Dermis microvascular lymphatic vessel endothelial cell (primary cell): ENCODE measurements around the gene UGT1A10. TPM values are rescaled to one million over a fixed set of nuclear protein-coding genes. Genes with fewer than 3 reads are reported as not detected.
"Not testable (repeated sequence)": the region's sequence is repeated elsewhere in the genome, so short reads cannot be mapped to it uniquely, and the experiment has no call there.

Experiments used
- DNase-seq, 2 donors: peaks; one replicate each; pipeline versions ENCODE4 v3.0.0 to v3.0.0-alpha.2; 2010; ENCODE audit warnings: low read depth in 2 of 2
- total RNA-seq: library from RNA; depleted of rRNA; stranded (reverse); fragments of >200 nt; gene quantifications from 2 replicates; pipeline ENCODE4 v1.2.1, GENCODE V29; 2014

UGT1A10 gene
- total RNA-seq, 1 donor from 2014 or later = not detected

DNA sequence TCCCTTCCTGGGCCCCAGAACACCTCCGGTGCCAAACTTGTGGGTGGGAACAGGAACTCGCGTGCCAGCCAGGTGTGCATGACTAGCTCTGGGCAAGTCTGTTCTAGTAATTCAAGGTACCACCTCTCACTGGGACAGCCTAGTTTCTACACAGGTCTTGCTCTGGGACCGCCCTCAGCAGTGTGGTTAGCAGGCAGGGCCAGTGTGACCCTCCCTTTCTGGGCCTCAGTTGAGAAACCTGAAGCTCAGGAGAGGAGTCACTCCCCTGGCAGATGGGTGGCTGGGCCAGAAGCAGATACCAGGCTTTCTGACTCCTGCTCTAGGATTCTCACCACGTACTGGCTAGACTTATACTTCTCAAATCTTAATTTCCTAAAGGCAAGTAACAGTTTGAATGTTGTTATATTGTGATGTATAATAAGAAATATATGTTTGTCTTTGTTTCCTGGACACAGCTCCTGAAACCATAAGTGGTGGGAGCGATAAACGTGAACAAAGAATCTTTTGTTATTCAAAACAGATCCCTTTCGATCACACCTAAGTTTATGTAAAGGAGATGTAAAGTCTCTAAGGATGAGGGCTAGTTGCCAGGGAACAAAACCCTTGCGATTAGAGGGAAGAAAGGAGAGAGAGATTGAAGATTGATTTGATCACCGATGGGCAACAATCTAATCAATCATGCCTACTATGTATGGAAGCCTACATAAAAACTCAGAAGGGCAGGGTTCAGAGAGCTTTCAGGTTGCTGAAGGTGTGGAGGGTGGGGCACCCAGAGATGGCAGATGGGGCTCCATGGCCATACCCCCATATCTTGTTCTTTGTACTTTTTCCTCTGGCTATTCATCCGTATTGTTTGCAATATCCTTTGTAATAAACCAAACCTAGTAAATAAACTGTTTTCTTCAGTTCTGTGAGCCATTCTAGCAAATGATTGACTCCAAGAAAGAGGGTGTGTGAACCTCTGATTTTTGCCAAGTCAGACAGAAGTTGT, 55.5 kb downstream of the UGT1A10 start:
- no peak for DNase-seq

- no peak for DNase-seq
Observed at GRCh38 chr2:233692648-233693047, 56.4 kb downstream of the UGT1A10 start, which contains the start of gene UGT1A6. TSS of gene UGT1A6 (plus strand) at chr2:233692890. CDS start at chr2:233693005, 115 bp downstream.

DNA sequence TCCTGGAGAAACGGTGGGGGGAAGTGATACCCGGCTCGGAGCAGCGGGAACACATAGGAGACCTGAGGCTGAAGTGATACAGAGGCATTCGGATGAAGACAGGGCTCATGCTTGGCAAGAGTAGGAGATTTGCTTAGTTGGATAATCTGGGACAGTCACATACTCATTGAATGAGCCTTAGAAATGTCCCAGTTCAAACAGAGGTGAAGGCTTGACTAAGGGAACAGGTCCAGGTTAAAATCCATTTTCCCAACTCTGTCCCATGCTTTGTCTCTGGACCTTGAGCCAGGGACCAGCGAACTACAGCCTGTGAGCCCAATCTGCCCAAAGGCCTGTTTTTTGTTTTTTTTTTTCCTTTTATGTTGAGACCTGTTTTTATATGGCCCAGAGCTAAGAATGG, 57.7 kb downstream of the UGT1A10 start:
- no peak for DNase-seq

DNA sequence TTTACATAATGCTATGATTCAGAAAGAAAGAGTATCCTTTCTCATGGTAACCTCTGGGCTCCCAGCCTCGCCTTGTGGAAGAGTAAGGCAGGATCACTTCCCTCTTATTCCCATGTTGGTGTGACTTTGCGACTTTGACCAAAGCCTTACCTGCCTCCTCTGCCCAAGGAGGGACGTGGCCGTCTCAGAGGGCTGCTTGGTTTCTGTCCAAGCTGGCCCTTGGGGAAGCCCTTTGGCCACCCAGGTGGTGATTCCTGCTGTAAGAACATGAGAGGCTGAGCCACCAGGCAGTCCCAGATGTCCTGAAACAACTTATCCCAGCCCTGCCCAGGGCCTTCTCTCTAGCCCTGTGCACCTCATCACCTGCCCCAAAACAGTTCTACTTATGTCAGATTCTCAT, 62.5 kb downstream of the UGT1A10 start:
- DNase-seq = no peak

DNA sequence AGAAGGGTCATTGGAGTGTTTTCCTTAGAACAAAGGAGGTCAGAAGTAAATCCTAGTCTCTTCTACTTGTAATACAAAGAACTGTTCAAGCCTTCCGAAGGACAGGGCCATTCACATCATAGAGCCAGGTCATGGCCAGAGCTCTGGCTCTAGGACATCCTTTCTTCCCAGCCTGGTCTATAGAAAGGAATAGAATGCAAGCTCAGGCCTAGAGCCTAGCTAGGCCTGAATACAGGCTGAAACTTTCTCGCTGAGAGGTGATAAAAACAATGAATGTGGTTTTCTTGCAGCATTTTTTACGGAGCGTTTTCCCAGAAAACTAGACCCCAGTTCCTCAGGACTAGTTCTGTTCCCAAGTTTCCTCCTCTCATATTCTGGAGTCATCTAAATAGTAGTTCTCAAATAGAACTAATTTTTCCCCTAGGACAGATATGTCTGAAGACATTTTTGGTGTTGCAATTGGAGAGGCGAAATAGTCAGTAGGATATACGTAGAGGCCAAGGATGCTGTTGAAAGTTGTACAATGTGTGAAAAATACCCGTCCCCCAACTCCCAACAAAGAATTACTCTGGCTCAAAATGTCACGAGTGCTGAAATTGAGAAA, 63.3 kb downstream of the UGT1A10 start:
- DNase-seq = no peak

DNA sequence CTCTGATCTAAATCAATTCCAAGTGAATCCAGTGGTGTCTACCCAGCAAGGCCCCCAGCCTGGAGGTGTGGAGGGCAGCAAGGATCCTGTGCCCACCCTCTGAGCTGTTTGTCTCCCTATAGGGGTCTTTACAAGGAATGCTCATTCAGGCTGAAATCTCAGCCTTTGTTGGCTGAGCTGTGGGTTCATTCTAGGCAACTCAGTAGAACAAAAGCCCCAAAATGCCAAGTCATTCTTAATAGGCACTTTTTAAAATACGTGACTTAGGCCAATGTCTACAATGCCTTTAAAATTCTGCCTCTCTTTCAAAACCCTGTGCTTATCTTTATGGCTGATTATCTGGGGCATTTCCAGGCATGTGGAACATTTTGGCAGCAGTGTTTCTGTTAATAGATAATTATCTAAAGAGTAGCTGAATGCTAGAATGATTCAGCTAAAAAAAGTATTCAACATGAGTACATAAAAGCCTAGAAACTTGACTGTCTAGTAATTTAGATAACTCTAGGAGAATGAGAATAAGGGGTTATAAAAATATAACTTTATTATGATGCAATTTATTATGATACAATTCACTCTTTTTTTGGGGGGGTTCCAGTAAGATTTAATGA, 63.9 kb downstream of the UGT1A10 start:
- peak; percentile 58 to 81 for DNase-seq

DNA sequence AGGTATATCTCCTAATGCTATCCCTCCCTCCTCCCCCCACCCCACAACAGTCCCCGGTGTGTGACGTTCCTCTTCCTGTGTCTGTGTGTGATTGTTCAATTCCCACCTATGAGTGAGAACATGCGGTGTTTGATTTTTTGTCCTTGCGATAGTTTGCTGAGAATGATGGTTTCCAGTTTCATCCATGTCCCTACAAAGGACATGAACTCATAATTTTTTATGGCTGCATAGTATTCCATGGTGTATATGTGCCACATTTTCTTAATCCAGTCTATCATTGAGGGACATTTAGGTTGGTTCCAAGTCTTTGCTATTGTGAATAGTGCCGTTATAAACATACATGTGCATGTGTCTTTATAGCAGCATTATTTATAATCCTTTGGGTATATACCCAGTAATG, 64.6 kb downstream of the UGT1A10 start:
- not testable (repeated sequence) for DNase-seq

GRCh38 chr2:233702238-233702637, 66.0 kb downstream of the UGT1A10 start:
- DNase-seq = no peak

DNA sequence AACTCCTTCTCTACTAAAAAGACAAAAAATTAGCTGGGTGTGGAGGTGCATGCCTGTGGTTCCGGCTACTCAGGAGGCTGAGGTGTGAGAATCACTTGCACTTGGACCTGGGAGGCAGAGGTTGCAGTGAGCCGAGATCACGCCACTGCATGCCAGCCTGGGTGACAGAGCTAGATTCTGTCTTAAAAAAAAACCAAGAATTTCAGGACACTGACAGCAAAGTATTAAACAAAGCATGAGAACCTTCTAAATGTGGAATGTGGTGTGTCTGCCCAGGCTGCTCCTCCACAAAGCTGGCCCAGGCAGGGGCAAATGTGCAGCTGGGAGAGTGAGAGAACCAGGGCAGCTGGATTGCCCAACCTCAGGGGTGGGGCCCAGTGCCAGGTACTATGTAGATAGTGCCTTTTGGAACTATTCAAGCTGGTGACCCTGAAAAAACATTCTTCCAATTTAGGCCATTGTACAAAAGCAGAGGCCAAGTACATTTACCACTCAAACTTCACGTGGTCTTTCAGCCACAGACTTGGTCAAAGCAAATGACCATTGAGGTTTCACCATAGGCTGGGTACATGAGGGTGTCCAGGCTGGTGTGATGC, 69.8 kb downstream of the UGT1A10 start:
- DNase-seq = no peak

DNA sequence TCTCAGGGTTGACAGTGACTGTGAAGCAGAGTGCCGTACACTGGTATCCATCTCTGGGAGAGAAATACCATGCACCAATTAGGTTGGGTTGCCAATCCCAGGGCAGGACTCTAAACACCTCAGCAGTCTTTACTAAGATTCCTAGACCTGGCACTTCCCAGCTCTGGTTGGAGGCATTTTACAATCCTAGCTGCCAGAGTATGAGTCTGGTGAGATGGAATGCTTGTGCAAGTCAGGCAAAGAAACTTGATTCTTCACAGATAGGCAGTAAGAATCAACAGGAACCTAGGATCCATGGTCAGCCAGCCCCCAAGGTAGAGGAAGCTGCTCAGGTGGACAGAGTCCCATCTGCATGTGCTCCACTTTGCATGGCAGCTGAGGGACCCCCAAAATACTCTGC, 70.5 kb downstream of the UGT1A10 start:
- DNase-seq = no peak

GRCh38 chr2:233707940-233708644, 71.8 kb downstream of the UGT1A10 start:
- peak in 1 of 2 donors; percentile 17 for DNase-seq

DNA sequence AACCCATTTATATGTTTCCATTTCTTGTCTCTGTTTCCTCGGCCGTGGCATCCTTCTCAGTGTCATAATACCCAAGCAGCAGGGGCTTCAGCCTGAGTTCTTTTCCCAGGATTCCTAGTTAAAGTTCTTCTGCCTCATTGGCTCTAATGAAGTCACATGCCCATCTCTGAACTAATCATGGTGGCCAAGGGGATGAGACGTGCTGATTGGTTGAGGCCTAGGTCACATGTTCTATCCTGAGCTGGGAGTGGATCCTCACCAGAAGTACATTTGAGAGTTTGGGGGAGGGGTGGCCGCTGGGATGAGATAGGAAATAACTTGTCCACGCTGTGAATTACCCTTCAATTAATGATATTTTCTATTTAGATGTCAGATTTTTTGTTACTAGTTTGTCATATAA, 72.7 kb downstream of the UGT1A10 start:
- no peak for DNase-seq

- DNase-seq = peak; percentile 54 to 70
Observed at GRCh38 chr2:233711312-233712008, 75.2 kb downstream of the UGT1A10 start.

- DNase-seq = no peak
Observed at GRCh38 chr2:233712611-233713261, 76.5 kb downstream of the UGT1A10 start, which contains the start of gene UGT1A5. TSS of gene UGT1A5 (plus strand) at chr2:233712907. CDS start at chr2:233712992, 85 bp downstream.

DNA sequence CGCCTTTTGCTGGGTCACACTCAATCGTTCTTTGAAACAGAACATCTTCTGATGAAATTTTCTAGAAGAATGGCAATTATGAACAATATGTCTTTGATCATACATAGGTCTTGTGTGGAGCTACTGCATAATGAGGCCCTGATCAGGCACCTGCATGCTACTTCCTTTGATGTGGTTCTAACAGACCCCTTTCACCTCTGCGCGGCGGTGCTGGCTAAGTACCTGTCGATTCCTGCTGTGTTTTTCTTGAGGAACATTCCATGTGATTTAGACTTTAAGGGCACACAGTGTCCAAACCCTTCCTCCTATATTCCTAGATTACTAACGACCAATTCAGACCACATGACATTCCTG, 77.0 kb downstream of the UGT1A10 start:
- DNase-seq = no peak

- DNase-seq = no peak
Observed at GRCh38 chr2:233714121-233714520, 77.9 kb downstream of the UGT1A10 start.

DNA sequence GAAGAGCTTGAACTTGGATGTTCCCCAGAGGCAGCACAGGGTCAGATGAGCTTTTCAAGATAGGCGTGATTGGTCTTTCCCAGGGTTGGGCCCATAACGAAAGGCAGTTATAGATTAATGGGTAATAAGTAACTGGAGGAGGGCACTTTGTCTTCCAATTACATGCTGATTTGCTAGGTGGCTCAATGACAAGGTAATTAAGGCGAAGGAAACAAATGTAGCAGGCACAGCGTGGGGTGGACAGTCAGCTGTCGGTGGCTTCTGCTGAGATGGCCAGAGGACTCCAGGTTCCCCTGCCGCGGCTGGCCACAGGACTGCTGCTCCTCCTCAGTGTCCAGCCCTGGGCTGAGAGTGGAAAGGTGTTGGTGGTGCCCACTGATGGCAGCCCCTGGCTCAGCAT, 82.3 kb downstream of the UGT1A10 start, which contains the start of gene UGT1A4:
TSS of gene UGT1A4 (plus strand) at position 185 of the 400 bp plus-strand sequence. CDS start at position 270, 85 bp downstream.
- no peak for DNase-seq

GRCh38 chr2:233728723-233729301, 92.6 kb downstream of the UGT1A10 start, which contains the start of gene UGT1A3:
TSS of gene UGT1A3 (plus strand) at chr2:233729042. CDS start at chr2:233729127, 85 bp downstream.
- no peak for DNase-seq
